H9 (cell line): ENCODE measurements around the gene MOBP. TPM values are rescaled to one million over a fixed set of nuclear protein-coding genes. Genes with fewer than 3 reads are reported as not detected.

Experiments used
- DNase-seq: peaks from one replicate; pipeline ENCODE4 v3.0.0-alpha.2; 2017
- H2AFZ ChIP-seq: one replicate; pipeline ENCODE4 v1.6.1; 2013; ENCODE audit warnings: mild to moderate bottlenecking, low read length, control low read depth, moderate library complexity
- H2AK5ac ChIP-seq: 2 replicates; pipeline ENCODE4 v1.6.1; 2013; ENCODE audit warnings: low read length, control low read depth, mixed read lengths; ENCODE audit not compliant: insufficient read length
- H2BK120ac ChIP-seq: one replicate; pipeline ENCODE4 v1.6.1; 2013; ENCODE audit warnings: low read depth, mild to moderate bottlenecking, low read length, control low read depth, inconsistent platforms; ENCODE audit not compliant: poor library complexity, severe bottlenecking
- H2BK12ac ChIP-seq: 2 replicates; pipeline ENCODE4 v1.6.1; 2013; ENCODE audit warnings: low read length, control low read depth, mixed read lengths, low read depth; ENCODE audit not compliant: insufficient read length
- H2BK15ac ChIP-seq: 2 replicates; pipeline ENCODE4 v1.6.1; 2013; ENCODE audit warnings: low read depth, low read length, control low read depth
- H2BK20ac ChIP-seq: one replicate; pipeline ENCODE4 v1.6.1; 2013; ENCODE audit warnings: low read depth, mild to moderate bottlenecking, low read length, control low read depth, inconsistent platforms; ENCODE audit not compliant: poor library complexity, severe bottlenecking
- H2BK5ac ChIP-seq: 2 replicates; pipeline ENCODE4 v1.6.1; 2013; ENCODE audit warnings: low read length, control low read depth, mixed read lengths; ENCODE audit not compliant: insufficient read length
- H3K14ac ChIP-seq: 2 replicates; pipeline ENCODE4 v1.6.1; 2013; ENCODE audit warnings: low read length, control low read depth; ENCODE audit not compliant: insufficient read depth
- H3K18ac ChIP-seq: 2 replicates; pipeline ENCODE4 v1.6.1; 2013; ENCODE audit warnings: low read depth, mild to moderate bottlenecking, mixed read lengths, low read length, control low read depth; ENCODE audit not compliant: insufficient read length
- H3K23ac ChIP-seq: 2 replicates; pipeline ENCODE4 v1.6.1; 2013; ENCODE audit warnings: low read length, control low read depth, mixed read lengths, low read depth; ENCODE audit not compliant: insufficient read length
- H3K23me2 ChIP-seq: 2 replicates; pipeline ENCODE4 v1.6.1; 2013; ENCODE audit warnings: low read depth, mild to moderate bottlenecking, mixed read lengths, low read length, control low read depth; ENCODE audit not compliant: insufficient read length, poor library complexity, severe bottlenecking
- H3K27ac ChIP-seq: 2 replicates; pipeline ENCODE4 v1.5.1; 2013; ENCODE audit warnings: low read length, control low read depth, mixed read lengths, low read depth; ENCODE audit not compliant: insufficient read length
- H3K27me3 ChIP-seq: 2 replicates; pipeline ENCODE4 v1.6.1; 2013; ENCODE audit warnings: low read length, control low read depth, inconsistent platforms; ENCODE audit not compliant: insufficient read depth
- H3K4ac ChIP-seq: 2 replicates; pipeline ENCODE4 v1.6.1; 2013; ENCODE audit warnings: low read depth, mild to moderate bottlenecking, control low read depth, inconsistent platforms, low read length, moderate library complexity
- H3K4me1 ChIP-seq: 2 replicates; pipeline ENCODE4 v1.6.1; 2013; ENCODE audit warnings: low read length, control low read depth, inconsistent platforms; ENCODE audit not compliant: insufficient read depth
- H3K4me2 ChIP-seq: 2 replicates; pipeline ENCODE4 v1.6.1; 2013; ENCODE audit warnings: low read length, control low read depth, mixed read lengths; ENCODE audit not compliant: insufficient read length, insufficient read depth
- H3K56ac ChIP-seq: 2 replicates; pipeline ENCODE4 v1.6.1; 2013; ENCODE audit warnings: low read depth, mild to moderate bottlenecking, mixed read lengths, low read length, control low read depth; ENCODE audit not compliant: insufficient read length
- H3K79me1 ChIP-seq: 2 replicates; pipeline ENCODE4 v1.6.1; 2013; ENCODE audit warnings: low read depth, mild to moderate bottlenecking, moderate library complexity, low read length, control low read depth, inconsistent platforms; ENCODE audit not compliant: insufficient read depth, poor library complexity, severe bottlenecking
- H3K79me2 ChIP-seq: 2 replicates; pipeline ENCODE4 v1.6.1; 2013; ENCODE audit warnings: low read length, control low read depth, inconsistent platforms; ENCODE audit not compliant: insufficient read depth
- H3K9ac ChIP-seq: 2 replicates; pipeline ENCODE4 v1.6.1; 2013; ENCODE audit warnings: low read length, control low read depth, mixed read lengths; ENCODE audit not compliant: insufficient read length; ENCODE audit errors: extremely low read depth
- H3K9me3 ChIP-seq: one replicate; pipeline ENCODE4 v1.6.1; 2013; ENCODE audit warnings: low read depth, low read length, inconsistent platforms; ENCODE audit not compliant: control insufficient read depth
- H3T11ph ChIP-seq: one replicate; pipeline ENCODE4 v1.6.1; 2013; ENCODE audit warnings: mild to moderate bottlenecking, low read length, control low read depth, inconsistent platforms
- H4K20me1 ChIP-seq: one replicate; pipeline ENCODE4 v1.6.1; 2013; ENCODE audit not compliant: control insufficient read depth, insufficient read length, insufficient read depth
- H4K5ac ChIP-seq: 2 replicates; pipeline ENCODE4 v1.6.1; 2013; ENCODE audit warnings: low read depth, mild to moderate bottlenecking, mixed read lengths, low read length, control low read depth; ENCODE audit not compliant: insufficient read length
- H4K8ac ChIP-seq: replicated peaks from 2 replicates; pipeline ENCODE4 v1.6.1; 2013; ENCODE audit warnings: low read length, control low read depth, mixed read lengths, low read depth; ENCODE audit not compliant: insufficient read length
- H4K91ac ChIP-seq: 2 replicates; pipeline ENCODE4 v1.6.1; 2013; ENCODE audit warnings: low read depth, mild to moderate bottlenecking, moderate library complexity, mixed read lengths, low read length, control low read depth; ENCODE audit not compliant: insufficient read length
- H3K27ac Mint-ChIP-seq, 3 experiments: 2 replicates in 2 of 3; 3 replicates in 1 of 3; pipeline ENCODE4 v1.8.0; 2020 to 2021; ENCODE audit warnings: mixed read lengths in 3 of 3, mild to moderate bottlenecking in 1 of 3, moderate library complexity in 1 of 3
- H3K27me3 Mint-ChIP-seq: 2 replicates; pipeline ENCODE4 v1.8.0; 2021; ENCODE audit warnings: low read depth, mild to moderate bottlenecking, moderate library complexity, mixed read lengths
- H3K36me3 Mint-ChIP-seq, 3 experiments: 2 replicates in 2 of 3; 3 replicates in 1 of 3; pipeline ENCODE4 v1.8.0; 2020 to 2021; ENCODE audit warnings: low read depth in 3 of 3, mixed read lengths in 3 of 3; ENCODE audit not compliant: insufficient read depth in 1 of 3
- H3K4me1 Mint-ChIP-seq, 2 experiments: 2 replicates each; pipeline ENCODE4 v1.8.0; 2020; ENCODE audit warnings: mixed read lengths in 2 of 2
- H3K4me3 Mint-ChIP-seq, 2 experiments: 2 replicates in 1 of 2; 3 replicates in 1 of 2; pipeline ENCODE4 v1.8.0; 2020 to 2021; ENCODE audit warnings: mild to moderate bottlenecking in 2 of 2, mixed read lengths in 2 of 2, moderate library complexity in 1 of 2
- H3K9me3 Mint-ChIP-seq, 2 experiments: 2 replicates in 1 of 2; 3 replicates in 1 of 2; pipeline ENCODE4 v1.8.0; 2020; ENCODE audit warnings: mild to moderate bottlenecking in 2 of 2, mixed read lengths in 2 of 2, moderate library complexity in 1 of 2
- WGBS: extraction: QIAGEN DNeasy Blood & Tissue Kit; methylation state at CpG from one replicate; pipeline ENCODE4 v1.1.7; 2013; ENCODE audit warnings: missing lambda C conversion rate, low lambda C conversion rate, mixed read lengths; ENCODE audit not compliant: insufficient read length; ENCODE audit errors: extremely low coverage; 5-methylcytosine and 5-hydroxymethylcytosine counted together
- total RNA-seq: library from RNA; stranded (reverse); gene quantifications from 2 replicates; pipeline ENCODE4 v1.2.1, GENCODE V29; 2021
- TF ChIP-seq, protein P1 (sequence below): fragments of 200-600 bp; sonication (generic); conservative IDR thresholded peaks from 3 replicates; pipeline ENCODE4 v1.8.0; 2021; ENCODE audit warnings: antibody characterized with exemption, mild to moderate bottlenecking

The MOBP gene
- total RNA-seq, 1 experiment from 2014 or later: not detected

GRCh38 chr3:39497753-39498152 lies 30.3 kb downstream of the MOBP start:
- no peak overlapping the region for H3K4me2 ChIP-seq
- H3K36me3 Mint-ChIP-seq: no peaks in the 10 kb centered on the region; a peak in 1 of 7 replicates

More at GRCh38 chr3:39497753-39498152, 30.3 kb downstream of the MOBP start:
- Histone ChIP-seq H3K4ac (no peak overlapping the region), H3K56ac (no peak overlapping the region), H3K79me2 (no peaks in the 10 kb centered on the region), H3K23me2 (no peaks in the 10 kb centered on the region), H4K20me1 (no peaks in the 10 kb centered on the region), H2BK120ac (no peak overlapping the region), H2AK5ac (no peak overlapping the region), H3K27ac (no peak overlapping the region), H2AFZ (no peak overlapping the region), H2BK12ac (no peak overlapping the region), H2BK5ac (no peak overlapping the region), H3K79me1 (no peaks in the 10 kb centered on the region), H2BK20ac (no peak overlapping the region), H3K27me3 (no peaks in the 10 kb centered on the region; the same call in 1 of the 2 replicates), H3K4me1 (no peaks in the 10 kb centered on the region), H3K9me3 (no peaks in the 10 kb centered on the region), H4K8ac (no peak overlapping the region), H2BK15ac (no peak overlapping the region), H3T11ph (no peak overlapping the region), H3K14ac (no peak overlapping the region), H3K18ac (no peak overlapping the region), H3K23ac (no peak overlapping the region), H4K5ac (no peak overlapping the region), H4K91ac (no peak overlapping the region), H3K9ac (no peak overlapping the region)
- H3K27me3 Mint-ChIP-seq: peaks cover 14% of the 10 kb centered on the region
- no peak overlapping the region for H3K27ac Mint-ChIP-seq
- TF ChIP-seq, protein P1, sequence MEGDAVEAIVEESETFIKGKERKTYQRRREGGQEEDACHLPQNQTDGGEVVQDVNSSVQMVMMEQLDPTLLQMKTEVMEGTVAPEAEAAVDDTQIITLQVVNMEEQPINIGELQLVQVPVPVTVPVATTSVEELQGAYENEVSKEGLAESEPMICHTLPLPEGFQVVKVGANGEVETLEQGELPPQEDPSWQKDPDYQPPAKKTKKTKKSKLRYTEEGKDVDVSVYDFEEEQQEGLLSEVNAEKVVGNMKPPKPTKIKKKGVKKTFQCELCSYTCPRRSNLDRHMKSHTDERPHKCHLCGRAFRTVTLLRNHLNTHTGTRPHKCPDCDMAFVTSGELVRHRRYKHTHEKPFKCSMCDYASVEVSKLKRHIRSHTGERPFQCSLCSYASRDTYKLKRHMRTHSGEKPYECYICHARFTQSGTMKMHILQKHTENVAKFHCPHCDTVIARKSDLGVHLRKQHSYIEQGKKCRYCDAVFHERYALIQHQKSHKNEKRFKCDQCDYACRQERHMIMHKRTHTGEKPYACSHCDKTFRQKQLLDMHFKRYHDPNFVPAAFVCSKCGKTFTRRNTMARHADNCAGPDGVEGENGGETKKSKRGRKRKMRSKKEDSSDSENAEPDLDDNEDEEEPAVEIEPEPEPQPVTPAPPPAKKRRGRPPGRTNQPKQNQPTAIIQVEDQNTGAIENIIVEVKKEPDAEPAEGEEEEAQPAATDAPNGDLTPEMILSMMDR: no peak
- H3K9me3 Mint-ChIP-seq: no peaks in the 10 kb centered on the region
- no CpG with 5 or more reads among the region's 5 CpGs for WGBS
- H3K4me3 Mint-ChIP-seq: no peak overlapping the region
- H3K4me1 Mint-ChIP-seq: peaks cover 4 to 5% of the 10 kb centered on the region in 2 experiments
- DNase-seq: no peak
